Measurements from ENCODE around the gene SNX32. TPM values are rescaled to one million over a fixed set of nuclear protein-coding genes. Genes with fewer than 3 reads are reported as not detected.
"Not testable (repeated sequence)": the region's sequence is repeated elsewhere in the genome, so short reads cannot be mapped to it uniquely, and the experiment has no call there.

The SNX32 gene
- total RNA-seq, 4 donors from 2014 or later = 0.58 to 2.6 TPM; not detected in 2

GRCh38 chr11:65821107-65821506, 12.7 kb upstream of the SNX32 start:
- H3K27ac ChIP-seq = no peak overlapping the region
- H3K27me3 ChIP-seq = no peaks in the 10 kb centered on the region
- intact Hi-C loops (cut with DNase I; ENCODE audit: low total_unique reads) = no loop called here
- H3K9me3 ChIP-seq = no peaks in the 10 kb centered on the region
- no peak for DNase-seq
- no peaks in the 10 kb centered on the region for H3K4me1 ChIP-seq
- no peaks in the 10 kb centered on the region for H3K36me3 ChIP-seq
- no peak overlapping the region for H3K4me3 ChIP-seq
- TF ChIP-seq POLR2A (IDR thresholded peaks at IDR 0.05) = no peak
- TF ChIP-seq CTCF (IDR thresholded peaks at IDR 0.05) = no peak

GRCh38 chr11:65822776-65823528, 10.8 kb upstream of the SNX32 start:
- no peaks in the 10 kb centered on the region for H3K4me1 ChIP-seq
- no peak overlapping the region for H3K27ac ChIP-seq
- H3K27me3 ChIP-seq = no peaks in the 10 kb centered on the region
- H3K36me3 ChIP-seq = no peaks in the 10 kb centered on the region
- TF ChIP-seq POLR2A (IDR thresholded peaks at IDR 0.05) (no peak), CTCF (IDR thresholded peaks at IDR 0.05) (no peak)
- DNase-seq = no peak
- no peak overlapping the region for H3K4me3 ChIP-seq
- H3K9me3 ChIP-seq = no peaks in the 10 kb centered on the region
- intact Hi-C loops (cut with DNase I; ENCODE audit: low total_unique reads) = no loop called here

- Histone ChIP-seq H3K4me3 (no peak overlapping the region), H3K36me3 (no peaks in the 10 kb centered on the region), H3K27me3 (no peaks in the 10 kb centered on the region), H3K9me3 (no peaks in the 10 kb centered on the region), H3K4me1 (no peaks in the 10 kb centered on the region), H3K27ac (no peak overlapping the region)
- no peak for TF ChIP-seq CTCF (IDR thresholded peaks at IDR 0.05)
- TF ChIP-seq POLR2A (IDR thresholded peaks at IDR 0.05) = no peak
- no peak for DNase-seq
- intact Hi-C loops (cut with DNase I; ENCODE audit: low total_unique reads) = no loop called here
Measured at GRCh38 chr11:65826984-65827735, 6.6 kb upstream of the SNX32 start.

GRCh38 chr11:65829459-65829858, 4.3 kb upstream of the SNX32 start:
- Histone ChIP-seq H3K27me3 (no peaks in the 10 kb centered on the region), H3K27ac (no peak overlapping the region), H3K9me3 (no peaks in the 10 kb centered on the region), H3K4me3 (no peak overlapping the region), H3K4me1 (peaks cover 4 to 5% of the 10 kb centered on the region in 2 donors), H3K36me3 (no peaks in the 10 kb centered on the region)
- no peak for TF ChIP-seq CTCF (IDR thresholded peaks at IDR 0.05)
- TF ChIP-seq POLR2A (IDR thresholded peaks at IDR 0.05) = no peak
- intact Hi-C loops (cut with DNase I; ENCODE audit: low total_unique reads) = no loop called here
- DNase-seq = no peak

GRCh38 chr11:65832231-65832630, 1.5 kb upstream of the SNX32 start:
- H3K36me3 ChIP-seq; H3K27me3 ChIP-seq; H3K27ac ChIP-seq; H3K4me3 ChIP-seq; intact Hi-C loops (cut with DNase I; ENCODE audit: low total_unique reads); H3K9me3 ChIP-seq; DNase-seq; H3K4me1 ChIP-seq: not testable (repeated sequence)

Data from uterus (tissue), 4 donors.